HG03280 (cell line): ENCODE results near the gene FTCD.

ENCODE experiments used
- ATAC-seq: cut with Tn5 transposase; IDR thresholded peaks from one replicate; pipeline ENCODE4 v1.9.1; 2021; ENCODE audit warnings: mild to moderate bottlenecking, moderate library complexity; ENCODE audit not compliant: unreplicated experiment

The FTCD gene

DNA sequence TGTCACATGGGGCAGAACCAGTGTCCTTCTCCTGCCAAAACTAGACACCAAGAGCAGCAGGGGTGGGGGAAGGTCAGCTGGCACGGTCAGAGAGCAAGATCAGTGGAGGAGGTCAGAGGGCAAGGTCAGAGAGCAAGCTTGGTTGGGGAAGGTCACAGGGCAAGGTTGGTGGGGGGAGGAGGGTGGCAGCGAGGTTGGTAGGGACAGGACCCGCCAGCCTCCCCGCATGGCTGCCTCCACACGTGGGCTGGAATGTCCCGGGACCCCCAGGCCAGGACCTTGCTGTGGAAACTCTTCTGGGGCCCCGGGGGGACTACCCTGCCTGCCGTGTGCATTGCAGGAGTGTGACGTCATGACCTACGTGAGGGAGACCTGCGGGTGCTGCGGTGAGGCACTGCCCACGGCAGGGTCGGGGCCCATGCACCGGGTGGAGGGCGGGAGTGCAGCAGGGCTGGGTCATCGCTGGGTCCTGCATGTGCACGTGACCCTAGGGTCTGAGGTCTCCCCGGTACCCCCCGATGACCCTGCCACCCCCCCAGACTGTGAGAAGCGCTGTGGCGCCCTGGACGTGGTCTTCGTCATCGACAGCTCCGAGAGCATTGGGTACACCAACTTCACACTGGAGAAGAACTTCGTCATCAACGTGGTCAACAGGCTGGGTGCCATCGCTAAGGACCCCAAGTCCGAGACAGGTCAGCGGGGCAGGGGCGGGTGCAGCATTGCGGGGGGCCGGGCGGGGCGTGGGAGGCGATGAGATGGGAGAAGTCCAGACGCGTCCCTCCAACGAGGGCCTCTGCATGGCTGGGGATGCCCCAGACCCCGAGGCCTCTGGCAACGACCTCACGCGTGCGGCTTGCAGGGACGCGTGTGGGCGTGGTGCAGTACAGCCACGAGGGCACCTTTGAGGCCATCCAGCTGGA is 30.2 kb downstream of the FTCD start:
- no peak for ATAC-seq

DNA sequence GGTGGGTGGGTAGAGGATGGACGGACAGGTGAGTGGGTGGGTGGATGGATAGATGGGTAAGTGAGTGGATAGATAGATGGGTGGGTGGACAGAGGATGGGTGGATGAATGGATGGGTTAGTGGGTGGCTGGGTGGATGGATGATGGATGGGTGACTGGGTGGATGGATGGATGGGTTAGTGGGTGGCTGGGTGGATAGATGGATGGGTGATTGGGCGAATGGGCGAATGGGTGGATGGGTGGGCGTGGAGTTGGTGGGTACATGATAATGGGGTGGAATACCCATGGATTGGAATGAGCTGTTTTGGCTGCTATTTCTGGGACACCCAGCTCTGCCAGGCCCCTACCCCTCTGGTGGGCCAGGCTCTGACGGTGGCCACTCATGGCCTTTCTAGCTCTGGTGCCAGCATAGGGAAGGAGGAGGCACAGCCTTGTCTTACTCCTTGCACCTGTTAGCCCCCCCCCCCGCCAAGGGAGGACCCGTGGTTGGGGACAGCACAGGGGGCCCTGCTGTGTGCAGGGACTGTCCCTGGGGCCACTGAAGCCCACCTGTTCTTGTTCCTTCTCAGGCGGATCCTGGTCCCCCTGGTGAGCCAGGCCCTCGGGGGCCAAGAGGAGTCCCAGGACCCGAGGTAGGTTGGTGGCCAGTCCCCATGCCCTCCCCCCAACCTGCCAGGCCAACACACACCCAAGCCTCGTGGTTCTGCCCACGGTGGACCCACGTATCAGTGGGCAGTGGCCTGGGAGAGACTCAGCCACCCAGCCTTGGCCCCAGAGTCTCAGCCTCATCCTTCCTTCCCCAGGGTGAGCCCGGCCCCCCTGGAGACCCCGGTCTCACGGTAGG is 31.1 kb downstream of the FTCD start:
- ATAC-seq: no peak

DNA sequence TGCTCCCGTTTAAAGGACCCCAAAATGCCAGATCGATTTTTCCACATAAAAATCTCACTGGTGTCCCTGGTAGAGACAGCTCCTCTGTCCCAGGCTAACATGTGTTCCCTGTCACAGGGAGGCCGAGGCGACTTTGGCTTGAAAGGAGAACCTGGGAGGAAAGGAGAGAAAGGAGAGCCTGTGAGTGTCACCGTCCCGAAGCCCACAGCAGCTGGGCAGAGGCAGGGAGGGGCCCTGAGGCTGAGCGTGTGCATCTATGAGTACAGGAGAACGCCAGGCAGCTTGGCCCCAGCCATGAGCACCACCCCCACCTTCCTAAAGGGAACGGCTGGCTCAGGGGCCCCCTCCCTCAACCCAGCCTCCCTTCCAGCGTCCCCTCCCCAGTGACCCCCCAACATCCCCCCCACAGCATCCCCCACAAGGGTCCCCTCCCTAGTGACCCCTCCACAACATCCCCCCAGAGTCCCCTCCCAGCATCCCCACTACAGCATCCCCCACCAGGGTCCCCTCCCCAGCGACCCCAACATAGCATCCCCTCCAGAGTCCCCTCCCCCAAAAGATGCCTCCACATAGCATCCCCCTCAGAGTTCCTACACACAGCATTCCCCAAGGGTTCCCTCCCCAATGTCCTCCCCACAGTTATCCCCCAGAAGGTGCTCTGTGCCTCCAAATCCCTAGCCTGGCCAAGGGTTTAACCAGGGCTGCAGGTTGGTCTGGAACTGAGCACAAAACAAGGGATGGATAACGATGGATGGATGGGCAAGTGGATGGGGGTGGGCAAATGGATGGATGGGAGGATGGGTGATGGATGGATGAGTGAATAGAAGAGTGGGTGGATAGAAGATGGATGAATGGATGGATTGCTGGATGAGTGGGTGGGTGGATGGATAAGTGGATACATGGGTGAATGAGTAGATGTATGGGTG is 32.4 kb downstream of the FTCD start:
- no peak for ATAC-seq

DNA sequence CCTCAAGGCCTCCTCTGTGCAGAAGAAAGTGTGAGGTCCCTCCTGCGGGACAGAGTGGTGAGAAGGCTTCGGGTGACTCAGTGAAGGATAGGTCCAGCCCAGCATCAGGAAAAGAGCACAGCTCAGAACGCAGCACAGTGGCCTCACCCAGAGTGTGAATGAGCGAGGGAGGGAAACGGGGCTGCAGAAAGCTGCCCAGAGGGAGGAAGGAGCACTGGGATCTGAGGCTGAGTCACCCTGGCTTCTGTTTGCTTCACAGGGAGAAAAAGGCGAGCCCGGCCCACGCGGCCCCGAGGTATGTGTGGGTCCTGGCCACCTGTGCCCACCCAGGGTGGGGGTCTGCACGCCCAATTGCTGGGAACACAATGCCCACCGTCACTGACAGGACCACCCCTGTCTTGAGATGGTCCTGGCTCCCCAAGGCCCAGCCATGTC is 33.1 kb downstream of the FTCD start:
- ATAC-seq: no peak

DNA sequence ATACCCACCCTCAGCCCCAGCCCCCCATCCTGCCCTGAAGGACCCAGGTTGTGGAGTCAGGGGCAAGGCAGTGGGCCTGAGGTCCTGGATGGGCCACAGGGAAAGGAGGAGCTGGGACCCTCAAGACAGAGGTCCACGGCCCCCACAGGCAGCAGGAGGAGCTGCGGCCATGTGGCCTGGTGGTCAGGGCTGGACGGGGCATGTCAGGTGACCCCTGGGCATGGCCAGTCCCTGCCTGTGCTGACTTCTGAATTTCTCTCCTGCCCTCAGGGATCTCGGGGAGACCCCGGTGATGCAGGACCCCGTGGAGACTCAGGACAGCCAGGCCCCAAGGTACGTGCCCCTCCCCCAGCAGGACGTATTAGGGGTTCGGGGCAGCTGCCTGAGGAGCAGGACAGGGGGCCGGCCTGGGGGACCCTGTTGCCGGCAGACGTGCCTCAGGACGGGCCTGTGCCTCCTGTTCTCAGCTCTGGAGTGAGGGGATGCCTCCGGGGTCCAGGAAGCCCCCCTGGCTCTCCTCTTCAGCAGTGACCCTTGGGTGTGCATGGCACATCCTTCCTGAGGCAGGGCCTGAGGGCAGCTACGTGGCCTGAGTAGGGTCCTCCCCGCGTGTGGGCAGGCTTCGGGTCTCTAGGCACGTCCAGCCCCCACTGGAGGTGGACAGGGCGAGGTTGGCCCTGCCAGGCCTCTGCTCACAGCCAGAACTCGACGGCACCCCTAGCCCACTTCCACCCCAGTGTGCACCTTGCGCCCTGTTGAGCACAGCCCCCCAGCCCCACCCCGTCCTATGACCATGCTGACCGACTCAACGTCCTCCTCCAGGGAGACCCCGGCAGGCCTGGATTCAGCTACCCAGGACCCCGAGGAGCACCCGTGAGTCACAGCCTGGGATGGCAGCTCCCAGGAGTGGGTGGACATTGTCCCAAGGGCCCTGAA is 33.8 kb downstream of the FTCD start:
- ATAC-seq: no peak

DNA sequence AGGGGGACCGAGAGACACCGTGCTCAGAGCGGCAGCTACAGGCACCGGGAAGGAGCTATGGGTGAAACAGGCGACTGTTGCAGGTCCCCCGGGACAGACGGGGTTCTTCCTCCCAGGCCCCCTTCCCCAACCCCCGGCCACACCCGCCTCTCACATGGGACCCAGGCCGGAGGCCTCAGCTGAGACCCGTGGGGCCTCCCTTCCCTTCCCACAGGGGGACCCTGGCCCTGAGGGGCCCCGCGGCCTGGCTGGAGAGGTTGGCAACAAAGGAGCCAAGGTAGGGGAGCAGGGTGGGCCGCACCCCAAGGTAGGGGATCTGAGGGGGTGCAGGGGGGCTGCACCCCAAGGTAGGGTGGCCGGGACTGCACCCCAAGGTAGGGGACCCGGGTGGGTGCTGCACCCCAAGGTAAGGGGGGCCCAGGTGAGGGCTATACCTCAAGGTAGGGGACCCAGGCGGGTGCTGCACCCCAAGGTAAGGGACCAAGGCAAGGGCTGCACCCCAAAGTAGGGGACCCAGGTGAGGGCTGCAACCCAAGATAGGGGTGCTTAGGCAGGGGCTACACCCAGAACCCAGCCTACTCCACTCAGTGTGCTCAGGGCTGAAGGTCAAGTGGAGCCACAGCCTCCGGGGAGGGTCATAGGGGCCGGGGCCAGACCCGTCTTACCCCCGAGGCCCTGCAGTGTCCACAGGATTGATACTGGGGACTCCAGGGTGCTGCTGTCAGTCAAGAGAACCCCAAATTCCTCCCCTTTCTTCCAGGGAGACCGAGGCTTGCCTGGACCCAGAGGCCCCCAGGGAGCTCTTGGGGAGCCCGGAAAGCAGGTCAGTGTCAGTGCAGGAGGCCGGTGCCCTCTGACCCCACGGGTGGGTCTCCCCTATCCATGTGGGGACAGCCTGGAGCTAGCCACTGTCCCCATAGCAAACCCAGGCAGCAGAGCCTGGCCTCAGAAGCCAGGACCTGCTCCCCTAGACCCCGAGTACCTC is 34.8 kb downstream of the FTCD start:
- no peak for ATAC-seq

DNA sequence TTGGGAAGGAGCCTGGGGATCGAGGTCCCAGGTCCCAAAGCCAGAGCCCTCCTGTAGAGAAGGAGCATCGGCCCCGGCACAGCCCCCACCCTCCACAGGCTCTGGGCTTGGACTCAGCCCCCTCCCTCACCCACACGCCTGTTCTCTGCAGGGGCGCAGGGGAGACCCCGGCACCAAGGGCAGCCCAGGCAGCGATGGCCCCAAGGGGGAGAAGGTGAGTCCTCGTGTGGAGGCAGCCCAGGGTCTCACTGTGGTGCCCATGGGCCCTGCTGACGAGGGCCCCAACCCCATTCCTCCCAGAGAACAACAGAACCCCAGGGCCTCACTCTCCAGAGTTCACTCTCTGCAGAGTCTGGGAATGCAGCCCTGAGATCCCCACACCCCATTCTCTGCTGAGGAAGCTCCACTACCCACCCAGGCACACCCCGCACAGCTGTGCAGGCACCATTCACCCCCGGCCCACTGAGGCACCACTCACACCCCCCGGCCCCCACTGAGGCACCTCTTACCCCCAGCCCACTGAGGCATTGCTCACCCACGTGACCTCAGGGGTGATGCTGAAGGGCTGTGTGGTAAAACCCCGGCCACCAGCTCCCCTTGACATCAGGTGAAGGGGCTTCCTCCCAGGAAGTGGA is 35.6 kb downstream of the FTCD start:
- no peak for ATAC-seq

DNA sequence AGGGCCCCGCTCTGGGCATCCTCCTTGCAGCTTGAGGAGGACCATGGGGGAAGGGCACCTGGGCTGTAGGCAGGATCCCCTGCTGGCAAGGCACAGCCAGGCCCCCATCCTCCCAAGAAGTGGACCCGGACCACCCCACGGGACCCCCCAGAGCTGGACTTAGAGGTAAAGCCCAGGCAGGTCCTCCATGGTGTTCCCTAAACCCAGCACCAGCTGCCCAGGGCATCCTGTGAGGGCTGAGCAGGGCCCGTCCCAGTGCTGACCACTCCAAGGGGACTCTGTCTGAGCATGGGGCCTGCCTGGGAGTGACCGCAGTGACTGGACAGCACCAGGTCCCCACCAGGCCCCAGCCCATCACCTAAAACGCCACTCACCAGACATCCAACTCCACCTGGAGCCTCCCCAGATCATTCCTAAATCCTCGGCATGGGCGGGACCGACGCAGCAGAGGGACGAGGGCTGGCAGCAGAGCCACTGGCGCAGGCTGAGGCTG is 36.2 kb downstream of the FTCD start:
- no peak for ATAC-seq

DNA sequence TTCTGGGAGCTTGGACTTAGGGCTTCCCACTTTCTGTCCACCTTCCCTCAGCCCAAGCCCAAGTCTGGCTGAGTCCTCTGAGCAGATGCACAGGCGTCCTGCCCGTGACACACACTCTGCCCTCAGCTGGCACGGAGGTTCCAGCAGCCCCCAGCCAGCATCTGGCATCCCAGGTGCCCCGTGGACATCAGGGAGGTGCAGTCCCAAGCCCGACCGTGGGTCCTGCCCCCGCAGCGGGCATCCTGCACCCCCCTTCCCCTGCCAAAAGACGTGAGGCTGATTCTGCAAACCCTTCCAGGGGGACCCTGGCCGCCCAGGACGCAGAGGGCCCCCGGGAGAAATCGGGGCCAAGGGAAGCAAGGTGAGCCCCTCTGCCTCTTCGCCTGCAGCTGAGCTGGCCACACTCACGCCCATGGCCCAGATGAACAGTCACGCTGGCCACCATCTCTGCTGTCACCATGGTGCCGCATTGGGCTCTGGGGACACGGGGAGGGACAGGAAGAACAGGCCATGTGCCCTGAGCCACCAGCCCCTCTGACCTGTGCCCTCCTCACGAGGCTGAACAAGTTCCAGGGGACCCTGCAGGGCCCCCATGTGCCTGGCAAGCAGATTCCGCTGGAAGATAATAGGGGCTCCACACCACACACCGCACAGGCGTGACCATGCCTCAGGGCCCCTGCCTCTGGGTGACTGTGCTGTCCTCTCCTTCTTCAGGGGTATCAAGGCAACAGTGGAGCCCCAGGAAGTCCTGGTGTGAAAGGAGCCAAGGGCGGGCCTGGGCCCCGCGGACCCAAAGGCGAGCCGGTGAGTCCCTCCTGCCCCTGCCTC is 36.8 kb downstream of the FTCD start:
- ATAC-seq: no peak

DNA sequence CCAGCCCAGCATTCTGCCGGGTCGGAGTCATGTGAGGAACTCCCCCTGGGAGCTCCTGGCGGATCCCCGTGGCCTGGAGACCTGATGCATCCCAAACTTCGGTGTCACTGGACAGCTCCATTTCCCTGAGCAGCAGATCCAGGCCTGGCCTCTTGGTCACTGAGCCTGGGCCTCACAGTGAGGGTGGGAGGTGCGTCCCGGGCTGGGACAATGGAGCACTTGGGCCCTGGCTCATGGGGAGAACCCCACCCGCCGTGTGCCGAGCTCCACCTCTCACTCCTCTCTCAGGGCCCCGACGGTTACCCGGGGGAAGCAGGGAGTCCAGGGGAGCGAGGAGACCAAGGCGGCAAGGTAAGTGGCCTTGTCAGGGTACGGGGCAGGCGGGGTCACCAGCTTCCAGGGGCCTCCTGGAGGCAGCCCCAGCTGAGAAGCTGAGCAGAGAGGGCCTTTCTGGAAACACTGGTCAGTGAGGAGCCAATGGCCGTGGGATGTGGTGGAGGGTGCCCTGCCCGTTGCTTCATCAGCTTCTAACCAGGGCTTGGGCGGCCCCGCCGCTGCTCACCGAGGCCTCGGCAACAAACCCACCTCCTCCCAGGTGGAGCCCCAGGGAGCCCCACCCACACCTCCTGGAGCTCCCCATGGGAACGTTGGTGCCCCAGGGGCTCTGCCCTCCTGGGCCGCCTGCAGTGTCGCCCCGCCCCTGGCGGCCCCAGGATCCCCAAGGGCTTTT is 37.6 kb downstream of the FTCD start:
- ATAC-seq: no peak

DNA sequence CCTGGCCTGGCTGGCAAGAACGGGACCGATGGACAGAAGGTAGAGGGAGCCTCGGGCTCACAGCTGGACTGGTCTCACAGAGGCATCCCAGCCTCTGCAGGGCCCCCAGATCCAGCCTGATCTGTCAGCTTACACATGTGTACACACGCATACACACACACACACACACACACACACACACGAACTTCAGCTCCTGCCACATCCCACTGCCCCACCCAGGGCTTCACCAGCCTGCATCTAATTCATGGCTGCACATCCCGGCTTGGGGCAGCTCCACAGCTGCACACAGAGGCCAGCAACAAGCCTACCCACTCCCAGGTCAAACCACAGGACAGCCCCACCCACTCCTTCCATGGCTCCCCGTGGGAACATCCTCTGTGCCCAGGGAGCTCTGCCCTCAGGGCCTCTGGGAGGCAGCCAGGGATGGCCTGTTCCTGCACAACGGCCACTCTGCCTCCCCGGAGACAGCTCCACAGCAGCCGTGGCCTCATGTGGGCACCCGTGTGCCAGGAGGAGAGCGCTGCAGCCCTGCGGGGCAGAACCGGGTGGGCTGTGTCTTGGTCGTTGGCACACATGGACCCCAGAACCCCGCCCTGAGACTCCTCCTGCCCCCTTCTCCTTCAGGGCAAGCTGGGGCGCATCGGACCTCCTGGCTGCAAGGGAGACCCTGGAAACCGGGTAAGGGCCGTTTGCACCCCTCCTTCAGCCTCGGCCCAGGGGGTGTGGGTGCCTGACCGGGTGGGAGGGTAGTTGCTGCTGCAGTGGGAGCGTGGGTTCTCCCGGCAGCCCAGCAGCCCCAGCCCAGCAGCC is 38.4 kb downstream of the FTCD start:
- ATAC-seq: no peak

DNA sequence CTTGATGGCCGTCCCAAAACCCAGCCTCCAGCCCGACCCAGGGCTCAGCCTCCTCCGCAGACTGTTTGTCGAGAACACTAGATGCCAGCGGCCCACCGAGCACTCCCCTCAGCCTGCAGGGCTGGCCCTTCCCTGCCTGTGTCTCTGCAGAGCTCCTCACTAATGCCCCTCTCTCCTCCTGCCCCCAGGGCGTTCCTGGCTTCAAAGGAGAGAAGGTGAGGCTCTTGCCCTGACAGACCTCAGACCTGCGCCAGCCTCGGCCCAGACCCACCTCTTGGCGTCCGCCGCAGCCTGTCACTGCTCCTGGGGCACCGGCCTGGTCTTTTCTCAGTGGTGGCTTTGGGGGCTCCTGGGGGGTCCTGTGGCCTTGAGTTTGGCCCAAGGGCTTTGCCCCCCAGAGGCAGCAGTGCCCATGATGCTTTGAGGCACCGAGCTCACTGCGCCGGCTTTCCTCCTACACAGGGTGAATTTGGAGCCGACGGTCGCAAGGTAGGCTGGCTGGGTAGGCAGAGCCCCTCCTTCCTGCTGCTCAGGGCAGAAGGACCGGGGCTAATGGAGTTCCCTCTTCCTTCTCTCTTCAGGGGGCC is 39.1 kb downstream of the FTCD start:
- no peak for ATAC-seq

DNA sequence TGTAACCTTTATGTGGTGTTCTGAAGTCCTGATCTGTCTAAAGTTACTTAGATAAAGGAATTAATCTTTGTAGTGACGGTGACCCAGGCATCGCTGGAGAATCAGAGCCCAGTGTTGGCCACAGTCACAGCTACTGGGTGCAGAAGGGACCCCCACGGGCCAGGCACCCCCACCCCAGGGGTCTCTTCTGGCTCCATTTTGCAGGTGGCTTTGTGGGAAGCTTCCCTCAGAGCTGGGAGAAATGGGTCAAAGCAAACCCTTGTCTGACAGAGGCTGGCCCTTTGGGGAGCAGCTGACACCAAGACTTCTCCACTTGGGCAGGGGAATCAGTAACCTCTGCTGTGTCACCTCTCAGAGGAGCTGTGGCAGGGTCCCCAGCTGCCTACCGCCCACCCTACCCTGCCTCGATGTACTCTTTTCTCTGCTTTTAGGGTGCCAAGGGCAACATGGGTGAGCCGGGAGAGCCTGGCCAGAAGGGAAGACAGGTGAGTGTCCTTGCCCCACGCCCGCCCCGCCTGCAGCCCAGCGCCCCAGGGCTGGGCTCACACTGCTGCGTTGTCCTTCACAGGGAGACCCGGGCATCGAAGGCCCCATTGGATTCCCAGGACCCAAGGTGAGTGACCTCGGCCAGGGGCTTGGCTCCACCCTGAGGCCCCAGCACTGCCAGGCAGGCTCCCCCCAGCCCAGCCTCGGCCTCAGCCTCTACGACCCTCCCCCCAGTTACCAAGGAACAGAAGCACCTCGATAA is 39.8 kb downstream of the FTCD start:
- no peak for ATAC-seq

DNA sequence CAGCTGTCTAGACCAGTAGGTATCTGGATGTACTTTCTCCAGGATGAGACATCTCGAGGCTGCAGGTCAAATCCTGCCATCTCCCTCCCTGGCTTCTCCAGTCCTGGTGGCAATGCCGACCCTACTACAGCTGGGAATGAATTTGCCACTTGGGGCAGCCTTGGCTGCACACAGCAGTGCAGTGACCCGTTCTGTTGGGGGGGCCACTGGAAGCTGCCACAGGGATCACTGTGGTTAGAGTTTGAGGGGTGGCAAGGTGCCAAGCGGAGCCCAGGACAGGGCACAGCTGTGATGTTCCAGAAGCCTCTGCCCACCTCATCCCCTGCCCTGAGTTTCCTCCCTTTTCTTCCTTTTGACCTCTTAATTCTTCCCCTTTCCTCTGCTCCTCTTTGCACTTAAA is 40.4 kb downstream of the FTCD start:
- no peak for ATAC-seq
